UCSD-AML1 (cell line): ENCODE data around the gene NUP93.

Source experiments
- DNase-seq: peaks from one replicate; lab custom pipeline; 2025; ENCODE audit not compliant: unreplicated experiment; lab: John Stamatoyannopoulos, UW

NUP93 gene

DNA sequence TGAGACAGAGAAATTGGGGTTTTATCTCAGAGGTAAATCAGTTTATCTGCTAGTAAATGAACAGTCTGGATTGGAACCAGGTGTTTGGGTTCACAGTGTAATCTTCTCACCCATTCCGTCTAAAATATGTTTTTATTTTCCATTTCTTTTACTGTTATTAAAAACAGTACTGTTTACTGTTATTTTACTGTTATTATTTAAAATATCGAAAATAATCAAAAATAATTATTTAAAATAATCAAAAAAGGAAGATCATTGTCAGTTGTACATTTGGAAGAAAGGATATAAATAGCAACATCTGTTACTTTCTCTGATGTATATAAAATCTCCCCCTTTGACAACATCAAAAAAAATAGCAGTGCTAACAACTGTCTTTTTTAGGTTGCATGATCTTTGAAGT is 11.5 kb downstream of the NUP93 start:
- DNase-seq = no peak

DNA sequence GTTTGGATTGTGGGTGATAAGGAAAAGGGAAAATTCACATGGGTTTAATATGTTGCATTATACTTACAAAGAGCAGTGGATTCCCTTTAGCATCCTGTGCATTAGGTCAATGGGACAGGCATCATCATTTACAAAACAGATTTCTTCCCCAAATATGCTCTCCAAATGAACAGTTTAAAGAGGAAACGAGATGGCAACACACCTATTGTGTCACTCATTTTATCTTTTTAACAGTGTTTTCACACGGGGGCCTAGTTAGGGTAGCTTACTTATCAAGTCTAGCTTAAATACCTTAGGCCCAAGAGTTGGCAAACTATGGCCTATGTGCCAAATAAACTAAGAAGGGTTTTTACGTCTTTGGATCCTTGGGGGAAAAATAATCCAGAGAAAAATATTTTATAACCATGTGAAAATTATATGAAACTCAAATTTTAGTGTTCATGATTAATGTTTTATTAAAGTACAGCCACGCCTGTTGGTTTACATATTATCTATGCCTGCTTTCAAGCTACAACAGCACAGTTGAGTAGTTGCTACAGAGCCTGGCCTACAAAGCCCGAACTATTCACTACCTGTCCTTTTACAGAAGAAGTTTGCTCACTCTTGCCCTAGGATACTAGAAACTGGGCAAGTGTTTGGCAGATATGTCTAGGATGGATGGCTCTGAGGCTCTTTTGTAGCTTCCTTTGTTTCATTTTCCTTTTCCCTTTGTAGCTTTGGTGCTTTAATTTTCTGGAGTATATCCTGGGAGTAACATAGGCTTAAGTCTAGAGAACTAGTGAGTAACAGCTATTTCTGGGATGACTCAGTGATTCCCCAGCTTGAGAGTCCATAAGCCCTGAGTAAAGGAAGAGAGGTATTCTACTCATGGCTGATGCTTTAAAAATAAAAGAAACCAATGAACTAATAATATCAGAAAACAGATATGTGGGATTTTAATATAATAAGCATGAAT is 12.4 kb downstream of the NUP93 start:
- no peak for DNase-seq

DNA sequence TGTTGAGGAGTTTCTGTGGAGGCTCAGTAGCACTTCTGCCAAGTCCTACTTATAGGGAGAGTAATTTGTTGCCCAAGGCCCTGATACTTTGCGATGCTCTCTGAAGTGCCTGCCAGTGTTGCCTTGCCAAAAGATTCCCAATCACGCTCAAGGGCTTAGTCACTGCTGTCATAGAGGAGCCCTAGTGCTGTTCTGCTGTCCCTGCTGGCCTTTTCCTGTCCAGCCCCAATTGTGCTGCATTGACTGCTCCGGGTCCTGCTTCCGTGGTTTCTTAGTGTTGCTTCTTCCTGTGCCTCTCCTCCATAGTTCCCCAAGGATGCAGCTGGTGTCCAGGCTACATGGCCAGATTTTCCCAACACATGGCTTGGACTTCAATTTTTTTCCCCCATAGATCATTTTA is 13.9 kb downstream of the NUP93 start:
- DNase-seq = no peak

DNA sequence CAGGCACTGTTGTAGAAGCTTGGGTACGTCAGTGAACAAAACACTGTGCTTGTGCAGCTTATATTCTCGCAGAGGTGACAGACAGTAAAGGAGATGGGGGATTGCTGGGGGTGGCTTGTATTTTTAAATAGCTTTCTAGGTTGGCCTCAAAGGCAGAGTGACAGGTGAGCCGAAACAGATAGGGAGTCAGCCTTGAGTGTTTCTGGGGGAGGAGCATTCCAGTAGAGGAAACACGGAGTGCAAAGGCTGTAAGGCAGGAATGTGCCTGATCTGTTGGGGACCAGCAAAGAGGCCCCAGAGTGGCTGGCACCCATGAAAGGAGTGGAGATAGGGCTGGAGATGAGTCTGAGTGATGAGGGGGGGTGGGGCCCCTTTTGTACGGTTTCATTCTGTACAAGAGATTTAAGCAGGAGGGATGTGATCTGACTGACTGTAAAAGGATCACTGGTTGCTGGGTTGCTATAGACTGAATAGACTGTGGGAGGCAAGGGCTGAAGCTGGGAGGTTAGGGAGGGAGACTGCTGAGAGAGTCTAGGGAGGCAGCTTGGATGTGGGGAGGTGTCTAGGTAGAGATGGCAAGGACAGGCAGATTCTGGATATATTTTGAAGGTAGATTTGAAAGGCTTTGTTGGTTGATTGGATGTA is 15.2 kb downstream of the NUP93 start:
- DNase-seq = no peak

DNA sequence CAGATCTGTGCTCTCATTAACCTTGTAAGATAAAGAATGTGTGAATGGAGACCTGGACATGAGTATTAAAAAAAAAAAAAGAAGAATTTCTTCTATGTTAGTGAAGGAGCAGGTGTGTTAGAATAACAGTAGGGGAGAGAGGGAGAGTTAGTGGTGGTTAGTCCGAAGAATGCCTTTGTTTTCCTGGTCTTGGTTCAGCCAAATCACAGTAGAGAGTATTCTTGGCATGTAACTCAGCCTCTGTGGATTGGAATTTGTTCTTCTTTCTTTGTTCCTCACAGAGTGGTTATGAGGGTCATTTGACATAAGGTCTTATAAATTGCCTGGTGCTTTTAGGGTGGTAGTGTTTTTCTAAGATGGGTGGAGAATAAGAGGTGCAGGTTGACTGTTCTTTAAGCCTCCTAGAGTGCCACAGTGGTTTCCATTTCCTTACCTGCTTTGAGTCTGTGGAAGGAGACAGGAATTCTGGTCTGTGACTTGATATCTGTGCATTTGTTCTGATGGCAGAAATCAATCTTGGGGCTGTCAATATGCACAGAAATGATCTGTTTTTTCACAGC is 17.6 kb downstream of the NUP93 start:
- DNase-seq = no peak

DNA sequence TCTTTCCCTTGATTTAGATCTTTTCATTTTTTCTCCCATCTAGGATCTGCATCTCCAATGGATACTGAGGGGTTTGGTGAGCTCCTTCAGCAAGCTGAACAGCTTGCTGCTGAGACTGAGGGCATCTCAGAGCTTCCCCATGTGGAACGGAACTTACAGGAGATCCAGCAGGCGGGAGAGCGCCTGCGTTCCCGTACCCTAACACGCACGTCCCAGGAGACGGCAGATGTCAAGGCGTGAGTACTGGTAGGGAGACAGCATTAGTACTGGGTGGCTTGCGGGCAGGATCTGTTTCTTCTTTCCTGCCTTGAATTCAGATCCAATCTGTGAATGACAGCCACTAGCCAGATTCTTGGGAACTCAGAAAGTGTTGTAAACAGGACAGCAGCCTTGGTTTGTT is 18.3 kb downstream of the NUP93 start:
- DNase-seq = no peak

DNA sequence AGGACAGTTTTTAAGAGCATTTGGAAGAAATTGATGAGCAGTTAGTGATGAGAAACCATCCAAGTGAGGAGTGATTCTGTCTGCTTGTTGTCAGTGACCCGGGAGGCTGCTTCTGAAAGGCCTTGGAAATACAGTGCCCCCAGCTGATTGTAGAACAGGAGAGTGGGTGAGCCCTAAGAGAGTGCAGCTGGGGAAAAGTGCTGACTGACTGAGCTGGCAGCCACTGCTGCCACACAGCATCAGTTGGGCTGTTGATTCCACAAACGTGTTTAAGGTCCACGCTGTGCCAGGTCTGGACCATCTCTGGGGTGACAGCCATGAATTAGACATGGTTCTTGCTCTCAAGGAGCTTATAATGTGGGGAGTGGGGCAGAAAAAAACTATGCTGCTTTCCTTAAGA is 18.9 kb downstream of the NUP93 start:
- no peak for DNase-seq

DNA sequence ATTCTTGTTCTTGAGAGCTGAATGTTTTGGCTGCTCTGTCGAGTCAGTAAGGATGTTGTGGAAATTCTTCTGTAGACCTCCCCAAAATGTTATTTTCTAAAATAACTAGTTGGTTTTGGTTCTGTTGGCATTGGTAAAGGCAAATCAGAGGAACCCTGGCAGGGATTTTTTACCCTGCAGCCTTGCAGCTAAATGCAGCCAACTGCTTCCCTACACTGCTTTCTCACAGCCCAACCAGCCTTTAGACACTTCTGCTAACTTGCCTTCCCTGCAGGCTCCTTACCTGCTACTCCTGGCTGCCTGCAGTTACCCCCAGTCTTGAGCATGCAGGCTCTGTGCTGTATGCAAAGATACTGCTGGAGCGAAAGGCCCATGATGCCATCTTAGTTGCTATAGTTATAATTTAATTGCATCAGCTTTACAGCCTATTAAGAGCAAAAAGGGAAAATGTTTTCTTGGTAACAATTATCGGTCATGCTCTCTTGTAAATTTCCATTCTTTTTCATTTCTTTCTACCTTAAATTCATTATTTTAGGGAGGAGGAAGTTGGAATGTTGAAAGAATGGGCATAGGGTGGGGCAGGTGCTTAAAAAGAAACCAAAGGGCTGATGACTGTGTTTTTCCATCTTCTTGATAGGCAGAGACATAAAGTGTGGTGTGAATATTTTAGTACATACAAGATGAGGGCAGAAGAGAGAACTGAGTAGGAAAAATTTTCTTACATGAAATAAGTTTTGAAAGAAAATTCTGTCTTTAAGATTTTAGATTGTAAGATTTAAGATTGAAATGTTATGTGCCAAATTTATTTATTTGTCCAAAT is 20.0 kb downstream of the NUP93 start:
- no peak for DNase-seq

DNA sequence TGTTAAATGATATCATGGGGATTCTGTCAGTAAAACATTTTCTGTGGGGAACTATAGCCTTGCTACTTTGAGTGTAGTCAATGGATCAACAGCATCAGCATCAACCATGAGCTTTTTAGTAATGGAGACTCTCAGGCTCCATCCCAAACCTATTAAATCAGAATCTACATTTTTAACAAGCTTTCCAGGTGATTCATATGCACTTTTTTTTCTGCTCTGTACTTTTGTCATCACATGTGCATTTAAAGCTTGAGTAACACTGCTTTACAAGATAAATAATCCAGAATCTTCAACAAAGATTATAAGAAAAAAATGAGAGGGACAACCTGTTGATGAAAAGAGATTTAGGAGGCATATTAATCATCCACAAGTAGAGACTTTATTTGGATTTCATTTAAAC is 23.5 kb downstream of the NUP93 start:
- no peak for DNase-seq

DNA sequence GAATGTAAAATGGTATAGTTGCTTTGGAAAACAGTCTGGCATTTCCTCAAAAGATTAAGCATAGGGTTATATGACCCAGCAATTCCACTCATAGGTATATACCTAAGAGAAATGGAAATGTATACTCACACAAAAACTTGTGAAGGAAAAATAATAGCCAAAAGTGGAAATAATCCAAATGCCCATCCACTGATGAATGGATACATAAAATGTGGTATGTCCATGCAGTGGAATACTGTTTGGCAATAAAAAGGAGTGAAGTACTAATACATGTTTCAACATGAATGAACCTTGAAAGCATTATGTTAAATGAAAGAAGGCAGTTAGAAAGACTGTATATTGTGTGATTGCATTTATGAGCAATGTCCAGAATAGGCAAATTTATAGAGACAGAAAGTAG is 25.1 kb downstream of the NUP93 start:
- no peak for DNase-seq

DNA sequence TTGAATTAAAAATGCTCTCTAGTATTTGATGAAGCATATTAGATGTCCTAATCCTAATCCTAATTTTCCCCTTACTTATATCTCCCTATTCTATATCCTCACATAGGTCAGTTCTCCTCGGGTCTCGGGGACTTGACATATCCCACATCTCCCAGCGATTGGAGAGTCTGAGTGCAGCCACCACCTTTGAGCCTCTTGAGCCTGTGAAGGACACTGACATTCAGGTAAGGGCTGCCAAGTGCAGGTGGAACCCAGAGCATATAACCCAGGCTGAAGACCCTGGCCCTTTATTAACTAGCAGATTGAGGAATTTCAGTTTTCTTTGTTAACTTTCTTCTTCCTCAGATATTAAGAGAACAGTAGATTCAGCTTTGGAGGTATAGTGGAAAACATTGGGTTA is 28.5 kb downstream of the NUP93 start:
- DNase-seq = no peak

DNA sequence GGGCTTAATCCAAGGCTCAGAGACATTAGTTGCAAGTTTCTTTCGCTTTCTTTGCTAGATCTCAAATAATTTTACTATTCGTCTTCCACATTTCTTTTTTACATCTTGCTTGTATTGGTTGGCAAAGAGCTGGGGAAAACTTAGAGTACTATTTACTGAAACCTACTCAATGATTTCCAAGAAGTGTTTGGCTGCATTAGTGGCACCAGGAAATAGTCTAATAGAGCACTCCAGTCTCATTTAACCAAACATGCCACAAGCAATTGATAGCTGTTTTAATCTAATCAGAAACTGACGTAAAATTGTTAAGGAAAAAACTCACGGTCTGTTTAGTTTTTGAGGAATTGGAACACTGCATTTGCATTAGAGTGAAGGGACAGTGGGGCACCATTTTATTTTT is 29.0 kb downstream of the NUP93 start:
- DNase-seq = no peak

DNA sequence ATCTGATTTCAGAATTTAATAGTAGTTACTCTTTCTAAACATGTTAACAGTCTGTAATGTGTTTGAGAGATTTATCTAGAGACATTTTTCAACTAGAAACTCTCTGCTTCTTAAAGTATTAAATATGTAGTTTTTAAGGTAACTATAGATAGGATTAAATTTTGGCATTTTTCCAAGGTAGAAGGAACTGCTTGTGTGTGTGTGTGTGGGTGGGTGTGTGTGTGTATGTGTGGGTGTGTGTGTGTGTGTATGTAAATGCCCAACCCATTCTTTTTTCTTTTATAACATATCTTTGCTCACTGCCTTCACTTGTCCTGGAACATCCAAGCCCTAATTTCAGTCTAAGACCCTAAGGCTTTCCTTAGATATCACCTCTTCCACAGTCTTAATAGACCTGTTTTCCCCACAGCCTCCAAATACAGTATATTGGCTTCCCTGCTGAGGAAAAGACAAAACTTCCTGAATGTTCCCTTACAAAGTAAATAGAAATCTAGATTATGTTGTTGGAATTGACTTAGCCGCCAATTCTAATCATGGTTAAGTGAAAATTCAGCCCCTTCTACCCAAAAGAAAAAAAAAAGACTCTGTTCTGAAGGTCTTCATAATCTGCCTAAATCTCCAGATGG is 33.5 kb downstream of the NUP93 start:
- no peak for DNase-seq

DNA sequence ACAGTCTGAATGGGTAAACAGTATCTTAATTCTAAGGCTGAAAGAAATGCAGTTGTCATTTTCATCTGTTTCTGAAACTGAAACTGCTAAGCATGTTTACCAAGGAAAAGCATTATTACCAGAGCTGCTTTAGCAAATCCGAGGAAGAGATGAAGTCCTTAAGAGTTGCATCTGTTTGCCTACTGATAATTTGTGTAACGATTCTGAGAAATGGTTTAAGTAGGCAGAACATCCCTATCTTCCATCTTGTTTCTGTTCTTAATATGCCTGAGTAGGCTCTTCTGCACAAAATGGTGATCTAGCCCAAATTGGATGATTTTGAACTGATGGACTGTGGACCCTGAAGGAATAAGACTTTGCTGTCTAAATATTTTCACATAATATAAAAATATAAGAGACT is 34.9 kb downstream of the NUP93 start:
- DNase-seq = no peak

DNA sequence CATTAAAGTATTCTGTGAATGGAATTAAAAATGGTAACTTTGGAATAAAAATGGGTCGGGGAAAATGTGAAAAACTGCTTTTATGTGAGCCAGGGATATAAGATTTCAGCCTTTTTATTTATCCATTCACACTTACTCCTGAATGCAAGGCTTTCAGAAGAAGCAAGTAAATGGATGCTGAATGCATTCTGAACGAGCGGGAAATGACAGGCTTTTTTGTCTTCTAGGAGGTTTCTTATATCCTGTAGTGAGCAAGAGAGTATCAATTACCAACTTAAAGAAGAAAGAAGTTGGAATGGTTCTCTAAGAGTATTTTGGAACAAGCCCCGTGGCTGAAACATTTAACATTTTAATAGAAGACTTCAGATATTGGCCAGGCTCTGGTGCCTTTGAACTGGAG is 36.0 kb downstream of the NUP93 start:
- DNase-seq = no peak

DNA sequence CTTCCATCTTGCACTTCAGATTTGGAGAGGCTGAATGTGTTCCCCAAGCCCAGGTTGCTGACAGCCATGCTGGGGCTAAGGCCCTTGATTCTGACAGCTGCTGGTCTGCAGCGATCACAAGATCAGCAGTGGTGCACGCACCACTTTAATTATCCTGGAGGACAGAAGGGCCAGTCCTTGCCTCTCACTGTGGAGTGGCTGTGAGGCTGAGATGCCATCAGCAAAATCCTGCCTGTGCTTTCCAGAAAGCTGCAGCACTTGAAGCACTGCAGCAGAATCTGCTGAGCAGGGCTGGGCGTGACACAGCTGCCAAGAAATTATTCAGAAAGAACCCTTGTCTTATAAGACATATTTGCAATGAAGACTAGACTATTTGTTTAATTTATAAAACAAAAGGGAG is 37.1 kb downstream of the NUP93 start:
- DNase-seq = no peak

DNA sequence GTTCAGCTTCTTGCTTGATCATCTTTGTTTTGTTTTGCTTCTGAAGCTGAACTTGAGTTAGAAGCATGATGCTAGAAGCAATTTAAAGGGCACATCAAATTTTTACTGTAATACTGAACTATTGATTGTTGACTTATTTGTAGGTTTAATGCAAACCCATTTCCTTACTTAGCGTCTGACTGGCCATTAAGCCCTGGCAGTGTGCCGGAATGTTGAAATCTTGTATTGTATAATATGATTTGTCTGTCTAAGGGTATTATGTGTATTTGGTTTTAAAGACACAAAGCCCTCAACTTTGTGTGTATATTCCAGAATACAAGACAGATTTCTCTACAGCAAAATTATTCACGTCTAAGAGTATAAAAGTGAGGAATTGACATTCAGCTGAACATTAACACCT is 39.7 kb downstream of the NUP93 start:
- no peak for DNase-seq

DNA sequence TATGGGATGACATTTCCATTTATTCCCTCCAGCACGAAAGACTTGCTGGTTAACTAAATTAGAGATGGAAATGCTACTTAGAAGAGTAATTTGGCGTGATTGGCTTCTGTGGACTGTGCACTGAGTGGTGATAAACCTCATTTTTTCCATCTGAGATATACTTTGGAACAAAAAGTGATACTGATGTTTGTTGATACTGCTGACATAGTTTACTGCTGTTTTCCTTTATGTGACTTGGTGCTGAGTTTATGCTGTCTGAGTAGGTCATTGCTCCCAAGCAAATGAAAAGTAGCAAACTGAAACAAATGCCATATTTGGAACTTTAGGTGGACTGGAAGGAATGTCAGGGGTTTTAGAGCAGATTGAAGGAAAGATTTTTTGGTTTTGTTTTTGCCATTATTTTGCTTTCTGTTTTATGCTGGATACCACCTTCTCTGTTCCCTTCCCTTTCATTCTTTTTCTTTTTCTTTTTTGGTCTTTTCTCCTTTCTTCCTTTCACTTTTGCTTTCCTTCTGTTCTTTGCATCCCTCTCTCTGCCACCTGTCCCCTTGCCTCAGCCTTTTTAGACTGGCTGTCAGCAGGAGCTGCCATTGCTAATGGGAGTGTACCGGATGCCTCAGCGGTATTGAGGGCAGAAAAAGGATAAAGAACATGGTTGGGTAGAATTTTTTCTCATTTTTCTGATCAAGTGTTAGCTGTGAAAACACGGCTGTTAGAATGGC is 41.8 kb downstream of the NUP93 start:
- DNase-seq = no peak

DNA sequence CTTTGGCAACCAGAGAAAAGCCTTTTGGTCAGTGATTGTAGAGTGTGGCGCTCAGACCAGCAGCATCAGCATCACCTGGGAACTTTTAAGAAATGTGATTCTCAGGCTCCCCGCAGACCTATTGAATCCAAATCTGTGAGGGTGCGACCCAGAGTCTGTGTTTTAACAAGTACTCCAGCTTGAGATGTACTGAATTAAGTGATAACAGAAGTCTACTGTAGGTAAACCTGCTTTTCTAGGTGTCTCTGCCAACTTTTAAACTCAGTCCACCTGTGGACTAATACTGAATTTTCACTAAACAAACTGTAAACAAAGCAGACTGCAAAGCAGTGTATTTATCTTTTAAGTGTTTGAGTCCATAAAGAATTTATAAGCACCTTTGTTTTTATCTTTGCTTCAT is 43.6 kb downstream of the NUP93 start:
- DNase-seq = no peak

DNA sequence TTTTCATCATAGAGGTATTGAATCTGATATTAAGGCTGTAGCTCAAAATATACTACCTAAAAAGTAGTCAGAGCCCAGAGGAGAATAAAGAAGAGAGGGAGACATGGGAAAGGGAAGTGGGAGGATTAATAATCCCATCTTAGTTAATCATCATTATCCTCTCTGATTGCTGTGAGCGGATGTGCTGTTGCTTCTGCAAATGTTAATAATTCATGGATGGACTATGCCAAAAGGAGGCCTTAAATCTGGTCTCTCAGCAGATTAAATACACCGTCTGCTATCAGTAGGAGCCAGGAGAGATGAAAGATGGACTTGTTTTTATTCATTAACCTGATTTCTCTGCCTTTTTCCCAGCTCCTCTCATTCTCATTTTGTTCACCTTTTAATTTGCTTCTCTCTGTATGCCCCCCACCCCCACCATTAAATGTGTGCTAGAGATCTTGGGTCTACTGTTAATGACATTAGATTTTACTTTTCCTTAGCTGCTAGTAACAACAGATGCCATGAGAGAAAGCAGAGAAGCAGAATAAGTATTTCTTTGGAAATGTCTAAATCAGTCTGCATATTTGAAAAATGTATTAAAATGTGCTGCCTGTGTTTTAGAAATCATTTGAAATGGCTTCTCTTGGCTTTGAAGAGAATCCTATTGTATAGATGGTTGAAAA is 44.2 kb downstream of the NUP93 start:
- no peak for DNase-seq
